HG02884 (cell line): ENCODE results near the gene MAN1A2.
A peak's percentile ranks its signal among the peaks of the same experiment; 100 is the strongest.
"Not testable (repeated sequence)": the region's sequence is repeated elsewhere in the genome, so short reads cannot be mapped to it uniquely, and the experiment has no call there.

Experiments used
- ATAC-seq: cut with Tn5 transposase; IDR thresholded peaks from one replicate; pipeline ENCODE4 v1.9.1; 2021; ENCODE audit warnings: mild to moderate bottlenecking, moderate library complexity; ENCODE audit not compliant: unreplicated experiment

MAN1A2 gene

GRCh38 chr1:117367046-117368025 is at the start of gene MAN1A2:
MAN1A2 (plus strand) TSS chr1:117367449; CDS start chr1:117368184, 735 bp downstream.
- peak; percentile 61 for ATAC-seq

GRCh38 chr1:117318011-117318410 is 49.2 kb upstream of the MAN1A2 start:
- no peak for ATAC-seq

DNA sequence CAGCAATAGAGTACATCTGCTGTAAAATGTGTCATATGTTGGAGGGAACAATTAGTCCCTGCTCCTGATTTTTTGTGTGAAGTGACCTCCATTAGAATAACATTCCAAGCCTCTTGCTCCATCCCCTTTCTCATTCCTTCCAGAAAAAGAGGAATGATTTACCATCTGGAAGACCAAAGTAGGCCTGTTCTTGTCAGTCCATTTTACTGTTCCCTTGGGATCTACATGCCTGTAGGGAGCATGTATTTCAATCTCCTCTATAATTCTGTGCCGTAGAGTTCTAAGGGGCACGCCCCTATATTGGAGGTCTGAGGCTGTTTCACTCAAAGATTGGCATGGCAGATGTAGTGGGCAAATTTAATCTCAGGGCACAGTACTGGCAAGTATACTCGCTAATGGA is 48.8 kb upstream of the MAN1A2 start:
- ATAC-seq: no peak

DNA sequence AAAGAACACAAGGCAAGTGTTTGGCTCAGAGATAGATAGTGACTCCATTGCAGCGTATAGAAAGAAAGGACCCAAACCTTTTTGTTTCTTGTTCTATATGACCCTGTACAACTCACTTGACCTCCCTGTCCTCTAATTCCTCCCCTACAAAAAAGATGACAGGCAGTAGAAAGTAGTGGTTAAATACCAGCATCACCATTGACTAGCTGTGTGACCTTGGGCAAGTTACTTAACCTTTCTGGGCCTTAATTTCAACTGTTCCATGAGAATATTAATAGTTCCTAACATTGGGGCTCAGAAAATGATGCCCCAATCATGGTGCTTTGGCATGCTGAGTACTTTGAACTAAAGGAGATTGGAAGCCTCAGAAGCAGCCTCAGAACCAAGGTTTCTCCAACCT is 46.7 kb upstream of the MAN1A2 start:
- ATAC-seq: no peak

GRCh38 chr1:117321680-117322609 is 45.3 kb upstream of the MAN1A2 start:
- ATAC-seq: no peak

GRCh38 chr1:117324357-117324756 is 42.9 kb upstream of the MAN1A2 start:
- ATAC-seq: no peak

DNA sequence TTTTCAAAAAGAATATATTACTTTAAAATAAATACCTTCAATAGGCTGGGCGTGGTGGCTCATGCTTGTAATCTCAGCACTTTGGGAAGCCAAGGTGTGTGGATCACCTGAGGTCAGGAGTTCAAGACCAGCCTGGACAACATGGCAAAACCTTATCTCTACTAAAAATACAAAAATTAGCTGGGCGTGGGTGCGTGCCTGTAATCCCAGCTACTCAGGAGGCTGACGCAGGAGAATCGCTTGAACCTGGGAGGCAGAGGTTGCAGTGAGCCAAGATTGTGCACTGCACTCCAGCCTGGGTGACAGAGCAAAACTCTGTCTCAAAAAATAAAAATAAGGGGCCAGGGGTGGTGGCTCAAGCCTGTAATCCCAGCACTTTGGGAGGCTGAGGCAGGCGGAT is 41.2 kb upstream of the MAN1A2 start:
- ATAC-seq: not testable (repeated sequence)

DNA sequence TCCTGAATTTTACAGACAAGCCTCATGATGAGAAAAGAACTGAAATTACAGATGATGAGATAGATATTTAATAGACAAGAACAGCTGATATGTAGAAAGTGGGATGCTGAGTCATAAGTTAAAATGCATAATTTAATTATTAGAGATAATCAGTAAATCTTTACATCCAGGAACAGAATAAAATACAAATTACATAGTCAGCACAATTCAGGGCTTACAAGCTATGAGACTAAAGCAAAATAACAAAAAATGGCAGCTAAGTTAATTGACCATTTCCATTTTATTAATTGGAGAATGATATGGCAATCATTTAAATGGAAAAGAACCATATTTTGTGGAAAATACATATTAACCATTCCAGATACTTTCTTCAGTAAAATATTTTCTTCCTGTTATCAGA is 40.2 kb upstream of the MAN1A2 start:
- no peak for ATAC-seq

GRCh38 chr1:117335376-117336086 is 31.7 kb upstream of the MAN1A2 start:
- no peak for ATAC-seq

DNA sequence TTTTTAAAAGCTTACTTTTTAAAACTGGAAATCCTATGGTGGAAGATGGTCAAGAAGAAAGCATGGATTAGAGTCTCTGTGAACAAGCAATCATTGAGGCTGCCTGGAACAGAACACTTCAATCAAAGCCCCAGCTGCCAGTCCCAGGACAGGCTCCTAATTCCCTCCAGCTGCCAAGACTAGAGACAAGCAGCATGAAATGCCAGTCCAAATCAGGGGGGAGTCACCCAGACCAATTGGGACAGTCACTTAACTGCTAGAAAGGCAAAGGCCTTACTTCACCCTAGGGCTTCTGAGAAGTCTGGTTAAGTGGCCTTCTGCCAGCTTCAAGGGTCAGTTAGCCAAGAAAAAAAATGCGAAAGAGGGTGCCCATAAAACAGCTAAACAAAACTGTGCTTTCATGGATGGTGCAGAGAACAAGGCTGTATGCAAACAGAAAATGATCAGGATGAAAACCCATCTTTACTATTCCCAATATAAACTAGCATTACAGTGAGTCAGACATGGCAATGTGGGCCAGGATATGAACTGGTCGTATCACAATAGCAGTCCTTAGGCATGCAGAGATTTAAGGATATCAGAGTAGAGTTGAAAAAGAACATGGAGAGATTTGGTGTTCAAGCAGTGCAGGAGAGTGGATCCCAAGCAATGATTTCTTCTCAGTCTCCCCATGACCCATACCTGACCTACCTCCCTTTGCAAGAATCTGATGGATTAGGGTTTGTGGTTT is 31.0 kb upstream of the MAN1A2 start:
- no peak for ATAC-seq

GRCh38 chr1:117339866-117340700 is 27.2 kb upstream of the MAN1A2 start:
- ATAC-seq: no peak

DNA sequence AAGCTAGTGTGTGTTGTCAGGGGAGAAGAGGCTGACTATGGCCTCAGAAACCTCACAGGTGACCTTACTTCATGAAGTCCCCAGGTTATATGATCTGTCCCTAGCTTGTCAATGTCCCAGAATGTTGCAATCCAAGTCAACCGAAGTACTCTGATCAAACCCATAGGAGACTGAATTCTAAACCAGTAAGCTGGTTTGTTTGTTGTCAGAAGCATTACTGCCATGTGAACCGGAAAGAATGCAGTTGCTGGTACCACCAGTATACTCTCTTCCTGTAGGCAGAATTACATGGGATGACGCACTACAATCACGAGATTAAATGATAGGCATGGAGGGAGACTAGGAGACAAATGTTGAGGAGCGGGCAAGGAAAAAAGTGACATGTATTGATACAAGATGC is 26.1 kb upstream of the MAN1A2 start:
- ATAC-seq: no peak

- ATAC-seq: no peak
Observed at GRCh38 chr1:117342397-117342796, 24.9 kb upstream of the MAN1A2 start.

DNA sequence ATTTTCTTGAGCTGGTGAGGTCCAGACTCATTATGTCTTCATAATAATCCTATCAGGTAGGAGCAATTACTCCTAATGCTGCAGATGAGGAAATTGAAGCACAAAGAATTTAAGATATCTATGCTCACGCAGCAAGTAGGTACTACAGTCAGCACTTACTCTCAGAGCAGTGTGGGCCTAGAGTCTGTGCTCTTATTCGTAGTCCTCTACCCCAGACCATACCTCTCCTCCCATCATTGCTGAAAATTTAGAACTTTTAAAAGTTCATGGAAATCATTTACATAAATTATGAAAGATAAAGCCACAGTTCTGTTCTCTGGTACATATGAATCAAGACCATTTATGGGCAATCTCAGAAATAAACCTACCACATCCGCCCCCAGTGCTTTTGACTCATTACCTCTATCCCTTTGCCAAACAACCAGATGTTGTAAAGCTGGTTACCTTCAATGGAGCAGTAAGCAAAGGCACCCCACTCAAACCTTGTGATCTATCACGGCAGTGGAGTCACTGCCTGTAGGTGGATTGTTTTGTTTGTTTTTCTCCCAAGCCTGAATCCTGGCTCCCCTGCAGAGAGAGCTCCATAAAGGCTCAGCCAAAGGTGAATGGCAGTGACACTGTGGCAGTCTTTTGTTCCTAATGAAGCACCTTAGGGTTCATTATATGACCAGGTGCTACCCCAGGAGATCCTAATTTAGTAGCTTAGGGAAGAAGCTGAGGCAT is 20.9 kb upstream of the MAN1A2 start:
- no peak for ATAC-seq

GRCh38 chr1:117347907-117348306 is 19.3 kb upstream of the MAN1A2 start:
- no peak for ATAC-seq

- ATAC-seq: not testable (repeated sequence)
Observed at GRCh38 chr1:117352695-117353094, 14.6 kb upstream of the MAN1A2 start.

DNA sequence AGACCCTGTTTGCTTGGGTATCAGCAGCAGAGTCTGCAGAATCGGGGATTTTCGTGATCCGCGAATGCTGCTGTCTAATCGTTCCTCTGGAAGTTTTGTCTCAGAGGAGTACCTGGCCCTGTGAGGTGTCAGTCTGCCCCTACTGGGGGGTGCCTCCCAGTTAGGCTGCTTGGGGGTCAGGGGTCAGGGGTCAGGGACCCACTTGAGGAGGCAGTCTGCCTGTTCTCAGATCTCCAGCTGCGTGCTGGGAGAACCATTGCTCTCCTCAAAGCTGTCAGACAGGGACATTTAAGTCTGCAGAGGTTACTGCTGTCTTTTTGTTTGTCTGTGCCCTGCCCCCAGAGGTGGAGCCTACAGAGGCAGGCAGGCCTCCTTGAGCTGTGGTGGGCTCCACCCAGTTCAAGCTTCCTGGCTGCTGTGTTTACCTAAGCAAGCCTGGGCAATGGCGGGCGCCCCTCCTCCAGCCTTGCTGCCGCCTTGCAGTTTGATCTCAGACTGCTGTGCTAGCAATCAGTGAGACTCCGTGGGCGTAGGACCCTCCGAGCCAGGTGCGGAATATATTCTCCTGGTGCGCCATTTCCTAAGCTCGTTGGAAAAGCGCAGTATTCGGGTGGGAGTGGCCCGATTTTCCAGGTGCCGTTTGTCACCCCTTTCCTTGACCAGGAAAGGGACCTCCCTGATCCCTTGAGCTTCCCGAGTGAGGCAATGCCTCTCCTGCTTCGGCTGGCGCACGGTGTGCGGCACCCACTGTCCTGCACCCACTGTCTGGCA is 9.2 kb upstream of the MAN1A2 start:
- ATAC-seq: not testable (repeated sequence)

GRCh38 chr1:117358604-117358887 is 8.7 kb upstream of the MAN1A2 start:
- not testable (repeated sequence) for ATAC-seq
